HepG2 (cell line): ENCODE data around the gene DOCK4. TPM values are rescaled to one million over a fixed set of nuclear protein-coding genes. Genes with fewer than 3 reads are reported as not detected.
"Not testable (repeated sequence)": the region's sequence is repeated elsewhere in the genome, so short reads cannot be mapped to it uniquely, and the experiment has no call there.

Experiments
- ATAC-seq: fragments of 200-7000 bp; cut with Tn5 transposase; 3 replicates; pipeline ENCODE4 v1.9.1; 2020; ENCODE audit warnings: mild to moderate bottlenecking, moderate library complexity
- BruUV-seq: library from RNA; stranded (reverse); fragments of 400-500 nt; replicated peaks from 2 replicates; lab custom pipeline; 2021; lab: Mats Ljungman, UMichigan
- CTCF ChIA-PET: fragments of 300-600 bp; formaldehyde crosslinking; extraction: SDS; loops from one replicate; lab custom pipeline; 2021; ENCODE audit warnings: low total read pairs, inconsistent platforms, low intra/inter-chr PET ratio; lab: Yijun Ruan, JAX
- POLR2A ChIA-PET: fragments of 350-600 bp; sonication (Branson Sonifier 250); formaldehyde crosslinking; loops from one replicate; lab custom pipeline; 2020; ENCODE audit warnings: antibody characterized with exemption, inconsistent platforms; lab: Yijun Ruan, JAX
- DNase-seq: peaks from one replicate; pipeline ENCODE4 v3.0.0-alpha.2; 2015; ENCODE audit warnings: low spot score
- FAIRE-seq: peaks from 3 replicates; lab custom pipeline; 2011; peaks lifted over from hg19 to GRCh38; lab: Jason Lieb, UNC
- H2AFZ ChIP-seq: one replicate; pipeline ENCODE4 v1.6.1; 2011; ENCODE audit warnings: low read length, inconsistent platforms
- H3K27ac ChIP-seq: fragments of 300-600 bp; 3 replicates; pipeline ENCODE4 v1.8.0; 2011; ENCODE audit warnings: mixed run types, mild to moderate bottlenecking, mixed read lengths, low read length, inconsistent platforms; ENCODE audit not compliant: insufficient read depth; ENCODE audit errors: extremely low read length
- H3K27me3 ChIP-seq, 2 experiments: fragments of 200-600 bp in 1 of 2; 2 replicates in 1 of 2; 3 replicates in 1 of 2; pipeline versions ENCODE4 v1.6.0 to v1.8.0; 2011; ENCODE audit warnings: low read length in 2 of 2, mild to moderate bottlenecking in 2 of 2, moderate library complexity in 2 of 2, inconsistent platforms in 1 of 2; ENCODE audit not compliant: insufficient read depth in 2 of 2, control insufficient read depth in 1 of 2
- H3K36me3 ChIP-seq, 2 experiments: fragments of 200-600 bp in 1 of 2; replicated peaks in 1 of 2; 2 replicates in 1 of 2; 3 replicates in 1 of 2; pipeline versions ENCODE4 v1.5.1 to v1.8.0; 2011; ENCODE audit warnings: low read length in 2 of 2, inconsistent platforms in 1 of 2; ENCODE audit not compliant: insufficient read depth in 2 of 2, control insufficient read depth in 1 of 2
- H3K4me1 ChIP-seq: 2 replicates; pipeline ENCODE4 v1.5.1; 2012; ENCODE audit warnings: low read length, inconsistent platforms; ENCODE audit not compliant: insufficient read depth
- H3K4me2 ChIP-seq: 2 replicates; pipeline ENCODE4 v1.6.0; 2011; ENCODE audit warnings: low read depth, low read length, inconsistent platforms
- H3K4me3 ChIP-seq, 3 experiments: fragments of 200-600 bp in 1 of 3; sonication (generic), shearing (Covaris generic) in 1 of 3; replicated peaks in 1 of 3; 2 replicates each; pipeline ENCODE4 v1.5.1; 2011 to 2016; ENCODE audit warnings: low read length in 3 of 3, inconsistent platforms in 2 of 3, low read depth in 2 of 3, mild to moderate bottlenecking in 2 of 3, control low read depth in 1 of 3, mixed read lengths in 1 of 3; ENCODE audit not compliant: insufficient read depth in 1 of 3
- H3K79me2 ChIP-seq: one replicate; pipeline ENCODE4 v1.6.1; 2011; ENCODE audit warnings: low read length, inconsistent platforms; ENCODE audit not compliant: insufficient read depth
- H3K9ac ChIP-seq: 2 replicates; pipeline ENCODE4 v1.6.0; 2011; ENCODE audit warnings: mild to moderate bottlenecking, low read depth, low read length, inconsistent platforms; ENCODE audit not compliant: insufficient read depth
- H3K9me3 ChIP-seq: 2 replicates; pipeline ENCODE4 v1.5.1; 2012; ENCODE audit warnings: mild to moderate bottlenecking, low read length
- H4K20me1 ChIP-seq: 2 replicates; pipeline ENCODE4 v1.6.0; 2011; ENCODE audit warnings: inconsistent platforms, mild to moderate bottlenecking, low read length, moderate library complexity; ENCODE audit not compliant: insufficient read depth
- ARNTL ChIP-seq: sonication (generic); formaldehyde crosslinking; IDR thresholded peaks from 2 replicates; pipeline ENCODE4 v1.4.0; 2020; ENCODE audit warnings: mild to moderate bottlenecking, missing genetic modification reagents
- NFYB ChIP-seq: sonication (generic); formaldehyde crosslinking; IDR thresholded peaks from 2 replicates; pipeline ENCODE4 v1.4.0; 2020; ENCODE audit warnings: missing genetic modification reagents
- NRL ChIP-seq: sonication (generic); formaldehyde crosslinking; IDR thresholded peaks from 2 replicates; pipeline ENCODE4 v1.5.0; 2020; ENCODE audit warnings: missing genetic modification reagents, mild to moderate bottlenecking, moderate library complexity, borderline replicate concordance
- ZFP36L2 ChIP-seq: sonication (generic); formaldehyde crosslinking; IDR thresholded peaks from 2 replicates; pipeline ENCODE4 v1.4.0; 2020; ENCODE audit warnings: missing genetic modification reagents
- ZNF563 ChIP-seq: sonication (generic); formaldehyde crosslinking; IDR thresholded peaks from 2 replicates; pipeline ENCODE4 v1.8.0; 2022; ENCODE audit warnings: mild to moderate bottlenecking, moderate library complexity, missing genetic modification reagents
- ZNF605 ChIP-seq: sonication (generic); formaldehyde crosslinking; IDR thresholded peaks from 2 replicates; pipeline ENCODE4 v1.8.0; 2022; ENCODE audit warnings: mild to moderate bottlenecking, missing genetic modification reagents
- WGBS: methylation state at CpG from one replicate; pipeline ENCODE4 v1.1.6; 2017; ENCODE audit warnings: low lambda C conversion rate; 5-methylcytosine and 5-hydroxymethylcytosine counted together
- in situ Hi-C: cut with HindIII; loops from 2 replicates; pipeline ENCODE4 v1.10.0; 2017; ENCODE audit warnings: low pct_unique_long_range_greater_than_20kb; ENCODE audit not compliant: extremely low pct_ligation_motif_present
- intact Hi-C: fragments of 100-400 bp; cut with micrococcal nuclease; formaldehyde crosslinking; loops from one replicate; pipeline ENCODE4 v1.10.0; 2022; ENCODE audit not compliant: unreplicated experiment
- polyA plus RNA-seq, 8 experiments: library from polyadenylated mRNA; depleted of rRNA in 3 of 8; stranded (reverse) in 7 of 8; unstranded in 1 of 8; fragments of >200 nt; fragmentation: Illumina TruSeq in 4 of 8; extraction: Trizol in 4 of 8; gene quantifications; 2 replicates each; pipeline versions ENCODE4 v1.2.1 to v1.2.3, GENCODE V29; 2011 to 2016; ENCODE audit warnings: low read depth in 4 of 8, missing spikeins in 1 of 8, mixed read lengths in 1 of 8; ENCODE audit not compliant: insufficient read depth in 1 of 8
- total RNA-seq, 5 experiments: library from RNA; depleted of rRNA; stranded (reverse); fragments of >200 nt; fragmentation: Illumina TruSeq; extraction: Trizol; gene quantifications; 2 replicates each; pipeline ENCODE4 v1.2.3, GENCODE V29; 2016; ENCODE audit warnings: low read depth in 1 of 5
- TF ChIP-seq, protein P1 (sequence below): sonication (generic); formaldehyde crosslinking; conservative IDR thresholded peaks from 2 replicates; pipeline ENCODE4 v1.4.0; 2020; ENCODE audit warnings: missing genetic modification reagents
- TF ChIP-seq, protein P2 (sequence below): sonication (generic); formaldehyde crosslinking; IDR thresholded peaks from 2 replicates; pipeline ENCODE4 v1.4.0; 2020; ENCODE audit warnings: mild to moderate bottlenecking, missing genetic modification reagents

Gene DOCK4
- total and polyA plus RNA-seq, 2 of the 13 experiments (the other 11 are each of a cell fraction or from before 2014, with no cell fraction given): 13.5 to 17.4 TPM

DNA sequence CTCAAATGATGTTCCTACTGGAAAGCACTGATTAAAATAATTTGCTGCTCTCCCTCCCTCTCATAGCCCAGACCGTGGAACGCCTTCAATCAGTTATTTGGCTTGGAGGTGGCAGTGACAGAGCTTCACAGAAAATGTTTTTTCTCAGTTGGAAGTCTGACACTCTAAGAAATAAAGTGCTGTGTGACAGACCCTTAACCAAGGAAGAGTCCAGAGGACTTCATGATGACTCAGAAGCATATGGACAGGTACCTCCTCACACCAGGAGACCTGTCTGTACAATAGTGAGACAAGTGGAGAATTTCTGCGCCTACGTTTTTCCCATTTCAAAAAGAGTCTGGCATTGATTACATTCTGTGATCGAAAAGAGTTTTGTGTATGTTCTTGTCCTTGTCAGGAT lies 295.5 kb downstream of the DOCK4 start (continued):
- TF ChIP-seq, protein P1, sequence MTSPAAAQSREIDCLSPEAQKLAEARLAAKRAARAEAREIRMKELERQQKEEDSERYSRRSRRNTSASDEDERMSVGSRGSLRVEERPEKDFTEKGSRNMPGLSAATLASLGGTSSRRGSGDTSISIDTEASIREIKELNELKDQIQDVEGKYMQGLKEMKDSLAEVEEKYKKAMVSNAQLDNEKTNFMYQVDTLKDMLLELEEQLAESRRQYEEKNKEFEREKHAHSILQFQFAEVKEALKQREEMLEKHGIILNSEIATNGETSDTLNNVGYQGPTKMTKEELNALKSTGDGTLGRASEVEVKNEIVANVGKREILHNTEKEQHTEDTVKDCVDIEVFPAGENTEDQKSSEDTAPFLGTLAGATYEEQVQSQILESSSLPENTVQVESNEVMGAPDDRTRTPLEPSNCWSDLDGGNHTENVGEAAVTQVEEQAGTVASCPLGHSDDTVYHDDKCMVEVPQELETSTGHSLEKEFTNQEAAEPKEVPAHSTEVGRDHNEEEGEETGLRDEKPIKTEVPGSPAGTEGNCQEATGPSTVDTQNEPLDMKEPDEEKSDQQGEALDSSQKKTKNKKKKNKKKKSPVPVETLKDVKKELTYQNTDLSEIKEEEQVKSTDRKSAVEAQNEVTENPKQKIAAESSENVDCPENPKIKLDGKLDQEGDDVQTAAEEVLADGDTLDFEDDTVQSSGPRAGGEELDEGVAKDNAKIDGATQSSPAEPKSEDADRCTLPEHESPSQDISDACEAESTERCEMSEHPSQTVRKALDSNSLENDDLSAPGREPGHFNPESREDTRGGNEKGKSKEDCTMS (CRISPR knock-in tag): no peak
- TF ChIP-seq NFYB (CRISPR knock-in tag): no peak
- TF ChIP-seq ZNF605 (CRISPR knock-in tag): no peak
- TF ChIP-seq ARNTL (CRISPR knock-in tag): no peak
- TF ChIP-seq, protein P2, sequence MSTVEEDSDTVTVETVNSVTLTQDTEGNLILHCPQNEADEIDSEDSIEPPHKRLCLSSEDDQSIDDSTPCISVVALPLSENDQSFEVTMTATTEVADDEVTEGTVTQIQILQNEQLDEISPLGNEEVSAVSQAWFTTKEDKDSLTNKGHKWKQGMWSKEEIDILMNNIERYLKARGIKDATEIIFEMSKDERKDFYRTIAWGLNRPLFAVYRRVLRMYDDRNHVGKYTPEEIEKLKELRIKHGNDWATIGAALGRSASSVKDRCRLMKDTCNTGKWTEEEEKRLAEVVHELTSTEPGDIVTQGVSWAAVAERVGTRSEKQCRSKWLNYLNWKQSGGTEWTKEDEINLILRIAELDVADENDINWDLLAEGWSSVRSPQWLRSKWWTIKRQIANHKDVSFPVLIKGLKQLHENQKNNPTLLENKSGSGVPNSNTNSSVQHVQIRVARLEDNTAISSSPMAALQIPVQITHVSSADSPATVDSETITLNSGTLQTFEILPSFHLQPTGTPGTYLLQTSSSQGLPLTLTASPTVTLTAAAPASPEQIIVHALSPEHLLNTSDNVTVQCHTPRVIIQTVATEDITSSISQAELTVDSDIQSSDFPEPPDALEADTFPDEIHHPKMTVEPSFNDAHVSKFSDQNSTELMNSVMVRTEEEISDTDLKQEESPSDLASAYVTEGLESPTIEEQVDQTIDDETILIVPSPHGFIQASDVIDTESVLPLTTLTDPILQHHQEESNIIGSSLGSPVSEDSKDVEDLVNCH (CRISPR knock-in tag): no peak
- TF ChIP-seq NRL: no peak
- TF ChIP-seq ZNF563: no peak
- no peak for TF ChIP-seq ZFP36L2 (CRISPR knock-in tag)

DNA sequence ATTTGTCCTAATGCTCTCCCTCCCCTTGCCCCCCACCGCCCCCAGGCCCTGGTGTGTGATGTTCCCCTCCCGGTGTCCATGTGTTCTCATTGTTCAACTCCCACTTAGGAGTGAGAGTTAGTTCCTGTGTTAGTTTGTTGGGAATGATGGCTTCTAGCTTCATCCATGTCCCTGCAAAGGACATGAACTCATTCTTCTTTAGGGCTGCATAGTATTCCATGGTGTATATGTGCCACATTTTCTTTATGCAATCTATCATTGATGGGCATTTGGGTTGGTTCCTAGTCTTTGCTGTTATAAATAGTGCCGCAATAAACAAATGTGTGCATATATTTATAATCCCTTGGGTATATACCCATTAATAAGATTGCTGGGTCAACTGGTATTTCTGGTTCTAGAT lies 297.5 kb downstream of the DOCK4 start:
- H3K4me1 ChIP-seq, in situ Hi-C loops, H3K27ac ChIP-seq, H4K20me1 ChIP-seq, H3K36me3 ChIP-seq, ATAC-seq, intact Hi-C loops, H3K79me2 ChIP-seq, H3K27me3 ChIP-seq, BruUV-seq, POLR2A ChIA-PET, H3K9ac ChIP-seq, H3K4me2 ChIP-seq, H3K9me3 ChIP-seq, DNase-seq, H3K4me3 ChIP-seq, FAIRE-seq, H2AFZ ChIP-seq, CTCF ChIA-PET: not testable (repeated sequence)
- 100% methylated on average over 3 of the region's 3 CpGs for WGBS
